NOMO-1 treated with DMSO at 0.1 percent for 48 hours (cell line): ENCODE measurements around the gene GADL1.

Experiments
- DNase-seq: peaks from one replicate; lab custom pipeline; 2025; ENCODE audit not compliant: unreplicated experiment; lab: John Stamatoyannopoulos, UW

Gene GADL1

DNA sequence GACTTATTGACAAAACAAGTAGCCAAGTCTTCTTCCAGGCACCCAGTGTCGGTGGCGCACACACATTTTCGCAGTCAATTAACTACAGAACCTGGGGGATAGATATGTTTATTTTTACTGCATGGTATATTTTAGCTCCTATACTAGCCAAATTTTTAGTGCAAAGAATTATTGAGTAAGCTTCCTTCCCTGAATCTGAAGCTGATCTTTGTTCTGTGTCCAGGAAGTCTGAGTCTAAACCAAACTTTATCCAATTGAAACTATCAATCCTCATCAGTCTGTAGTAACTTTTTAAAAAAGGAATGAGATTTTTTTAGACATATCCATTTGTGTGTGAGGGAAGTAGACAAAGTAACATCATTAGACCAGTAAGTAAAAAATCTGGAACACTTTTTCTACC lies 133.1 kb downstream of the GADL1 start:
- no peak for DNase-seq

DNA sequence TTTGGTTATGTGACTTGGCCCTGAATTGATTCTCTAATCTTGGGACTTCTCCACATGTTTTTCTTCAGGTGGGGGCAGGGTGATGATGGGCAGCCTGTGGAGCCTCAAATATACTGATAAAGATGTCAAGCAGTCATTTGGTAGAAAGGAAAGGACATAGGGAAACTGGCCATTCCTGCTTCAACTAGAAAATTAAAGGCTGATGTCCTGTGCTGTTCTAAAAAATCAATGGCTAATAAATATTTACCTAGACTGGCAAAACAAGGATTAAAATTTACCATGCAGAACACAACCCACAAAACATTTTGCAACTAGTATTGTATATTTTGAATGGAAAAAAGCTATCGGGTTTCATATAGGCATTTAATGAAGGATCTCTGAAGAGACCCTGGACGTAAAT lies 133.7 kb downstream of the GADL1 start:
- no peak for DNase-seq

DNA sequence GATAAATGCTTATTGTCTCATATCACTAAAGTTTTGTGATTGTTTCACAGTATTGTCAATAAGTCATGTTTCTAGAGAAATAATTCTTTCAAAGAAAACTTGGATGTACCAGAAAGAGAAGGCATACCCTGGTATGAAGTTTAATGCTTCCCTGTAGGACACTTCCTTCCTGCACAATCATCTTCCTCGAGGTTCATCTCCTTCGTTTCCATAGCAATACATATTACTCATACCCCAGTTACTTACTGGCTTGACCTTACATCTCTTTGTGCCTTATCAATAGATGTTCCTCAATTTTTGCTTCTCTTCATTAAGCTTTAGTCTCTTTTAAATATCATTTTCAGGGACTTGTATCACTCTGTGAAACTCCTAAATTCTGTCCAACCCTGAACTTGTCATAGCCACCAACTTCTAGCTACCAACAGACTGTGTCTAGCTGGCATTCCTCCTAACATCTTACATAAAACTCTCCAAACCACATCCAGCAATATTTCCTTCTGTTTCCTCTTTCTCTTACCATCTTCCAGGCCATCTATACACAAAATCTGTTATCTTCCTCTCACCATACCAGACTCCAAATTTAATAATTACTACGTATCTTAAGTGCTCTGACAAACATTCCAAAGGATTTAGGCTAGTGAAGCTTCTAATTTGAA lies 134.3 kb downstream of the GADL1 start:
- peak; percentile 21 for DNase-seq

DNA sequence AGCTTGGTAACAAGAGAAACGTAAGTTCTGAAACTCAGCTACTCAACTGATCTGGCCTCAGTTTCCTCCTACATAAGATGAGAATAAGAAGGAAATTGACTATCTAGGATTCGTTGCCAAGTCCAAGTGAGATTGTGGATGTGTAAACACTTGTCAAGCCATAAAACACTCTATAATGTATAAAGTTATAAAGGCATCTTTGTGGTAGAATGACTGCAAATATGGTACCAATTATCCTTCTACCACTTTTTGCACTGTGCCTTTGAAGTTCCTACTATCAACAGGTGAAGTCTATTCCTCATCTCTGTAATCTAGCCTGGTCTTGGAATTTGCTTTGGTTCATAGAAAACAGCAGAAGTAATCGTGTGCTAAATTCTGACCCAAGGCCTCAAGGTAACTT lies 138.2 kb downstream of the GADL1 start:
- no peak for DNase-seq

DNA sequence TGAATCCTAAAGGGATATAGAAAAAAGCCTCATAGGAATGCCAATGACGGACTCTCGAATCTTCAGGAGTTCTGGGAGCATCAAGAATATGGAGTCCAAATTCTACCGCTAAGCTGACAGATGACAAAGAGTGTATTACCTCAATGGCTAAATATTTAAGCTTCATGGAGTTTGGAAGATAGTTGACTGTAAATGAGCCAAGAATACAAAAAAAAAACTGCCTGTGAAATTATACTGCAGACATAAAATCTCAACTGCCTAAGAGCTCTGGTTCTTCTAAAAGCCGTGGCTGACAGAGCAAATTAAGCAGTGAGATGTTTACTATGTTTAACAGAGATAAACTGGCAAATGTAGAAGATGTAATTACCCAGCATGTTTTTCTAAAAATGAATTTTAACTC lies 140.0 kb downstream of the GADL1 start:
- DNase-seq: no peak

DNA sequence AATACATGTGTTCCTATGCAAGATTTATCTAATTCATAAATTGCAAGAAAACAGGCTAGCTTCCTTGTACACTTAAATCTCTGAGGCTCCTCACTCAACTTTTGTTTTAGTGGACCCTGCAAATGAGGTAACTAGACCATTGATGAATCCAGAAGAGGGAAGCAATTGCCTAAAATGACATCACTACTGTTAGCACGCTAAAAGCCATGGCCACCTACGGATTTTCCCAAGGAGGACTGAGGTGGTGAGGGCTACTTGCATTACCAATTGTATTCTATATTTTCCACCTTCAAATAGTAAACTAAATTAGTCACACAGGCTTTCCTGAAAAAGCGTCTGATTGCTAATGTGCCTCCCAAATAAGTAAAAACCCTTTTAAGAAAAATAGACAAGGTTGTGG lies 140.7 kb downstream of the GADL1 start:
- no peak for DNase-seq

DNA sequence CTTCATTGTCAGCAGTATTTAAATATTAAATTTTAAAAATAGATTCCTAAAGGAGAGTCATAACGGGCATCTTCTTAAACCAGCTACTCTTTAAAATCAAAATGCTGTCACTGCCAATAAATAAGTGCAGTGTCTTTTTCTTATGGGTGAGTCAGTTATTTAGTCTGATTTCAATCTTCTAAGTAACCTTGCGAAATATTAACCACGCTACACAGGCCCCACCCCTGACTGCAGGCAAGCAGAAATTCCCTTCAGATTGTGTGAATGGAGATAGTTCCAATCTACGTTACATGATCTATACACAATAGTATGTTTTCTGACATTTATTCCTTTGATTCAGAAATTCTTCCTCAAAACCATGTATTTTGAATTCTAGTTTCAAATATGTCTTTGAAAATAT lies 141.5 kb downstream of the GADL1 start:
- peak; percentile 90 for DNase-seq

DNA sequence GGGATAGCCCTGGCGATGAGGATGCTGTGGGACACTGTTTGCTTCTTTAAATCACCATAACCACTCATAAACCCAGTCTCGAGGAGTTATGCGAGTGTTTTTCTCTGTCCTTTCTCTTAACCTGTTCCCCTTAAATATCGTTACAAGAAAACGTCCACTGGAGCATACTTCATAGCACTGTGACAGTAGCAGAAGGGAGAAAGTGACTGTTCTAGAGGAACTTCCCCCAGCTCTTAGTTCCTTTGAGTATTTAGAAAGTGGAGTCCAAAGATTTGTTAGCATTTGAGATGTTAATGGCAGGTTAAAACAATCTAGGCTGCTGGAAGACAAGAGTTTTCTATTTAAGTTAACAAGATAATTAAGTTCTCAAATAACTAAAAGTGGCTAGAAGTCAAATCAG lies 142.0 kb downstream of the GADL1 start:
- no peak for DNase-seq

DNA sequence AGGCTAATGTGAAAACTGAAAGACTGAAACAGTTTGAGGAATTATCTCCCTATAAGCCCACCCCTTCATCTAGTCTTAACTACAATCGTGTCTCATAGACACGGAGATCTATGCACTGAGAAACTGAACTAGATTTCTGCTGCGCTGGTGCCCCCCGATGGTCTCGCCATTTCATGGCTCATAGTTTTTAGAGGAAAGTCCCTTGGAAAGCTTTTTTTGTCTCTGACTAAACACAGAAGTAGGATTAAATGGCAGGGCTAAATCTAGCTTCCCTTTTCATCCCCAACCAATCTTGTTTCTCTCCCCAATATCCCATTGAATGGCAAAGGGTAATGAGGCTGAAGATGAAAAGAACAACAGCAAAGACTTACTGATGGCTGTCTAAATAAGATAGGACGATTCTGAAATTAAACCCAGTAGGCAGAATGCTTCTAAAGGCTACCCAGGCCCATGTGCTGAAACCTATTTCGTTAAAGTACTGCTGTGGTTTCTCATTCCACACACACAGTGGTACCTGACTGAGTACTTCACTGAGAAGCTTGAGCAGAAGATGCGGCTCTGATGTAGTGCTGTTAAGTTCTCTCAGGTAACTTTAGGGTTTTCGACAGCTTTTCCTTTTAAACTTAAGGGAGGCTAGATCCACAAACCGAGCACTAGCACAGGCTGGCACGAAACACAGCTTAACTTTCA lies 142.7 kb downstream of the GADL1 start:
- peak; percentile 19 for DNase-seq

DNA sequence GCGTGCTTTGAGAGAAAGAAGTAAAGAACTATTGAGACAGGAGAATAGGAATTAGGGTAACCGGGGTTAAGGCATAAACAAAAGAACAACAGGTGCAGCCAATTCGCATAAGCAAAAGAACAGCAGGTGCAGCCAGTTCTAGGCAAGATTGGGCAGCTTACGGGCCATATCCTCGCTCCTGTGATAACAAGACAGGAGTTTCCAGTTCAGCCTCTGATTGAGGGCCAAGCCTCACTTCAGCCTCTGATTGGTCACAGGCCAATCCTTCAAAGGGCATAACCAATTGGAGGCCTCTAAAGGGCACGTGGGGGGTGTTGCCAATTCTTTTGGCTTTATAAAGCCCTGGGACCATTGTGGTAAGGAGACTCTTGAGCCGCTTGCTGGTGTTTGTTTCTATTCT lies 143.5 kb downstream of the GADL1 start:
- DNase-seq: no peak

DNA sequence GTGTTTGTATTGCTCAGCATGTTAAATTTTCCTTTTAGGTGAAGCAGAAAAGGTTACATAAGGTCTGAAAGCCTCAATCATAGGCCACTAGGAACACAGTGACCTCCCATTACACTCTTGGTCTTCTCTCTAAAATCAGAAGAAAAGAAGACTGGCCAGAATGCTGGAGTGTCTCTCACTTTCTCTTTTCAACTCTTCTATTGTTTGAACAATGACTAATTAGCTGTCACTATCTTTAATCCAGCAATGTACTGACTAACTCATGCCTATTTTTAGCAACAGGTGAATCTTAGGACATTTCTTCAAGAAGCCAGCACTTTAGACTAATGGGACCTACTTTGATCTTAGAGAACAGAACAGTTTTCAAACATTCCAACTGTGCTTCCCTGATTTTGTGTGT lies 145.2 kb downstream of the GADL1 start:
- no peak for DNase-seq

DNA sequence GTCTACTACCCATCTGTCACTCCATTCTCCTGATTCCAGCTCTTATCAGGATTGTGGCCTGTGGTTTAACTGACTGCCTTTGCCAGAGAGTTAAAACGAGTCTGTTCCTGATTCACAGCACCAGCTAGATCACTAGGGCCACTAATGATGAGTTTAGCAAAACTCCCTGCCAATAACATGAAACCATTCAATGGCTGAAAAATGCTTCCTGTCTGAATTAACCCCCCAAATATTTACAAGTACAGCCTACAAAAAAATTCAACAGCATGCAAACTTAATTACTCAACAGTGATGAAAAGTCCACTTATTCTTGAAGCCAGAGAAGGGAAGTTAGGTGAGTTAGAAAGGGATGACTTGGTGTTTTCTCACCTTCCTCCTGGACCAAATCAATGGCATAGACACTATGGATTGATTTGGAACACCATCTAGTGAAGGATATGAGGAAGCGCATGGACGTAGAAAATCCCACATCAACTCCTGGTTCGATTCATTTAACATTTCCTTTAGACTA lies 146.6 kb downstream of the GADL1 start:
- DNase-seq: no peak

DNA sequence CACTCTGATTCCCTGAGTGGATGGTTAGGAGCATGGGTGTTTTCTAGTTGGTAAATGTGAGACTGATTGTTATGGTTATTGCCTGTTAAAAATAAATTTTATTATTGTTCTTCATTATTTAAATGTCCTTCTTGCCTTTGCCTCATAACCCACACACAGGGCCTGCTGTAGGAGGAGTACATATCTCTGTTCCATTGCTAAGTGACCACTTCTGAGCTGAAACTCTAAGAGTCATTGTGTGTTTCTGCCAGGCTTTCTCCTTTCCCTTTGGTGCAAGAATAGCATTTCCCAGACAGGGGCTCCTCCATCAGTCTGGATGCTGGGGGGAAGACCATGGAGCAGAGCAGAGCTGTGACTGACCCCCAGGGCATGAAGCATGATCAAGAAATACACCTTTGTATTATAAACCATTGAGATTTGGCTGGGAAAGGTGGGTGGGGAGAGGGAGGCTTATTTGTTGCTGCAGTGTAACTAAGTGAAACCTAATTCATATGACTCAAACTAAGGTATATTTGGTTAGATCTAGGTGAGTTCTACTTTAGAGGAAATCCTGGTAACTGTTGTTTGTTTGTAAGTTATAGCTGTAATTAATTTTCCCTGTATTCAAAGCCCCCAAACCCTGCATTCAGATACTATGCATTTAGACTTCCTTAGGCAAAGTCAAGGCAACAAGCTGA lies 150.7 kb downstream of the GADL1 start:
- no peak for DNase-seq

DNA sequence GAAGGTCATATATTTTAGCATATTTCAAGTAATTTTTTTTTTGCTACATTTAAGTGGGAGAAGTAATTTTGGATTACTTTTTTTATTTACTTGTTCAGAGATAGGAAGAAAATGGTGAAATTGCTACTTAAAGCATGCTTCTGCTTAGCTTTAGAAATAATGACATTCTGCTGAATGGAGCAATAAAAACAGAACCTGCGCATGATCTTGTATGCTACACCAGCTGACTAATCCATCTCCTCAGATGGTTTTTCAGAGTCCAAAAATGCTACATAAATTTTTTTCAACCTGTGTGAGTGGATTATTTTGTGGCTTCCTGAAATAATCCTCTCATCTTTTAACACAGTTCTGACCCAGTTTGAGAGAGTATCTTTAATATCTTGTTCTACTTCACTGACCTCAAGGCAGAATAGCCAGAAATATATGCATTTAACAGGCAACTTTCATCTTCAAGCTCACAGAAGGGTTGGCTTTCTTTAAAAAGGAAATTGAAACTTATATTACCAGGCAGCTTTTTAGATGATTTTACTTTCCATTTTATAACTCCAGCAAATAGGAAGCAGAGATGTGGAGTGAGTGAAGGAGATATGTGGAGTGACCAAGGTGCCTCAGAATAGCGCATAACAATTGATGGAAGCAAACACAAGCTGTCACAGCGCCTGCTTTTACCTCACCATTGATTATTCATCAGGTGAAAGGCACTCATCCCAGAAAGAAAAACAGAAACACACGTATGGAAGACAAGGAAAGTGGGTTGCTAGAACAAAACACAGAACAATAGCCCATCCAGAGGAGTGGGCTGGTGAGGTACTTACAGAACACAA lies 151.5 kb downstream of the GADL1 start:
- no peak for DNase-seq

DNA sequence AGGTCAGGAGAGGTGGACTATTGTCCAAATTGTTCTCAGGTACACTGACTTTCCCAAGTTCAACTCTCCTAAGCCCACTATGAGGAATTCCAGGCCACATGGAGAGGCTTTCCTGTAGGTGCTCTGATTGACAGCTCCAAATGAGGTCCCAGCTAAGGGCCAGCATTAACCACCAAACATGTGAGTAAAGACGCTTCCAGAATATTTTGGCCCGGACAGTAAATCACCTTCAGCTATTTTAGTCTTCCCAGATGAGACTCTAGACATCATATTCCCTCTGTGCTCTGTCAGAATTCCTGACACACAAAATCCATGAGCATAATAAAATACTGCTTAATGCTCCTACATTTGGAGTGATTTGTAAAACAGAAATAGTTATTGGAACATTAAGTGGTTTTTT lies 152.6 kb downstream of the GADL1 start:
- DNase-seq: no peak

DNA sequence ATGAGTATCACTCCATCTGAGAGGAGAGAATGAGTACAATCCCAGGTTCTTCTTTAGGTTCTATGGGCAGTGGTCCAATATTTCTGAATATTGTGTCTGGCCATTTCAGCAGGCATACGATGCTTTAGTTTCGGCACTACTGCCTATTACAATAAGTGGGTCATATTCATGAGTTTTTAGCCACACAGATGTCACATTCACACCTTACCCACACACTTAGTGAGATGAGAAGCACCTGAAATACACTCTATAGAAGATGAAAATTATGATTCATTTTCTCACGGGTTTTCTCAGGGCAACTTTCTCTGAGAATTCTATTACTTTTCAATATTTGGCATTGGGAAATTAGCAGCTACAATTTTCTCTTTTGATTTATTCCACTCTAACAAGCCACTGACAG lies 155.9 kb downstream of the GADL1 start:
- DNase-seq: no peak

DNA sequence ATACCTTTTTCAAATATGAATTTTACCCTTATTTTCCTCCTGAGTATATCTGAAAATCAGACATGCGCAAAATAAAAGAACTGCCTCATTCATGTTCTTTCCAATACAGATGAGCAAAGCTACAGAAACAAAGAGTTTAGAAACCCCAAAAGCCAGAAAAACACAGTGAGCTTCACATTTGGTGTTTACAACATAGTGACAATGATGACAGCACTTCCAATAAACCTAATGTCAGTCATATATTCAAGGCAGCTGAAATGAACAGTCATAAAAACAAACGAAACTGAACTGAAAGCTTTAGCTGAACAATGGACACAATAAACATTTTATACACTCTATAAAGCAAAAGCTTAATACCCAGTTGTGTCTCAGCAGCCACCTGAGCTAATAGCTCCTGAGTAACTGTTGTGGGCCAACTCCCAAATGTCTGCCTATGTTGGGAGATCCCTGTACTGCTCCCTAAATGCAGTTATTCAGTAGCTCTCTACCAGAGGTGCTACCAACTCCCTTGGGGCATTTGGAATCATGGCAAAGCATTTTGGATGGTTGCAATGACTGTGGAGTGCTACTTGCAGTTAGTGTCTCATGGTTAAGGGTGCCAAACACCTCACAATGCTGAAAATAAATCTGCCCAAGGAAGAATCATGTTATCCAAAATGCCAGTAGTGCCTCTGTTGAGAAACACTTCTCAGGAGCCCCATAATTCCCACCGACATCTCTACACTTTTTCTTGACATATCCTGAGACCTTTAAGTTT lies 156.5 kb downstream of the GADL1 start:
- DNase-seq: no peak

DNA sequence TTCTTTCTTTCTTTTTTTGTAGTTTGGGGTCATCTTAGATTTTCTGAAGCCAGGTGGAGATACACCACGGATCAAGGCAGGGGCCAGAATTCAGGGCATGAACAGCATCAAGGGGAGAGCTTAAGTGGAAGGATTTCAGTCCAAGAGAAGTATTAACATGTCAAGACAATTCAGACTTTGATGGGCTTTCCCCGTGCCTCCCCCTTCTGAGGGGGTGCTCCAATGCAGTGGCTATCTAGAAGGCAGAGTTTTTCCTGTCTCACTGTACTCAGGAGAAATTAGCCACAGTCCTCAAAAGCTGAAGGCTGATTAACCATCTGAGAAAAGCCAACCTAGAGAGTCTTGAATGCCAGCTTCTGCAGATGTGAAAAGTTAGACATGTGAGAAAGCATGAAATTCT lies 160.8 kb downstream of the GADL1 start:
- DNase-seq: no peak

DNA sequence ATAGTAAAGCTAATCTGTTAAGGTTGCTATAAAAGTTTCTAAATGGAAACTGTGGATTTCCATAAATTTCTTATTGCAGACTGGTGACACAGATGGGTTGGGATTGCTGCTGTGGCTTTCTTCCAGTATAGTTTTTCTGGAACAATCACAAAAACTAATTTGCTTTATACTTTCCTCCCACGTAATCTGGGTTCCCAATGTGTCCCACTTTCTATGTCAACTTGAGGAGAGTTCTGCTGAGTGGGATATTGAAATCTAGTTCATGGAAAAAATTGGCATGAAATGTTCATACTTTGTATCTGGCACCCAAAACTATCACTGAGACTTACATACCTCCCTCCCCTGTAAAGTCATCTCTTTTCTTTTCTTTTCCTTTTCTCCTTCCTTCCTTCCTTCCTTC lies 161.3 kb downstream of the GADL1 start:
- no peak for DNase-seq

DNA sequence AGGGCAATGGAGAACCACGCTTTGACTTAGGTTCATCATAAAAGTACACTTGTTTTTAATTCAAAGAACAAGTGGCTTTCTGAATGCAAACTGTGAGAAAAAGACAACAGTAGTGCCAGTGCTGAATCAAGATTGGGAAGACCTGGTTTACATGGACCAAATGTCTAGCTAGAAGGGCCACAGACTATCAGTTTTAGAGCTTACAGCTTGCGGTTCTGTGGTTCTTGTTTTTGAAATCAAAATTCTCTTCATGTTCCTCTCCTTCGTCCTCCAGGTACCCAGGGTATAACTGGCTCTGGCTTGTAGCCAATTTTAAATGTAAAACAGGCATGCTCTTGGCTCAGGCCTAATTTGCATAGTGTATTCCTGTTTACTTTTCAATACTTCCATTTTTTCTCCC lies 163.5 kb downstream of the GADL1 start:
- no peak for DNase-seq

DNA sequence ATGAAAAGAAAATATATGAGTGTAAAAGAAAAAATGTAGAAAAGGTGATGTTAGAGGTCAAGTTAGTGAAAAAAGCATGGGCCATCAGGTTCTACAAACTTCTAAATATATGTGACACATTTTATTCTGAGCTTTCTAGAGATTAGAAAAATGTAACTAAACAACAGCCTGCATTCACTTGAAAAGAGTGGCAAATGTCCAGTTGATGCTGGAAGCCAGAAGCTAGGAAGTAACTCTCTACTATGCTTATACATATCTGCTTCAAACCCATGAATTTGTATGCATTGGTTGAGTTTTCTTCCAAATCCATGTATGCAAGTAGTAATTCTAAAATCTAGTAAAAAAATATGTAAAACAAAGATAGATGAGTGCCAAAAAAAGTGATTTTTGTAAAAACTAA lies 164.5 kb downstream of the GADL1 start:
- no peak for DNase-seq
